Activated CD4-positive, alpha-beta T cell treated with anti-CD3 and anti-CD28 coated beads, Interleukin-2, amount 10 ng/mL, durations not matched to agents 7 days and 5 days (primary cell): ENCODE measurements around the gene LMBR1. TPM values are rescaled to one million over a fixed set of nuclear protein-coding genes. Genes with fewer than 3 reads are reported as not detected.
"Not testable (repeated sequence)": the region's sequence is repeated elsewhere in the genome, so short reads cannot be mapped to it uniquely, and the experiment has no call there.

ENCODE experiments used
- CTCF ChIA-PET: fragments of 350-600 bp; sonication (Branson Sonifier 250); formaldehyde crosslinking; loops from one replicate; lab custom pipeline; 2021; ENCODE audit warnings: antibody characterized with exemption; lab: Charles Lee
- POLR2A ChIA-PET: fragments of 350-600 bp; sonication (Branson Sonifier 250); formaldehyde crosslinking; loops from one replicate; lab custom pipeline; 2021; ENCODE audit warnings: antibody characterized with exemption; lab: Charles Lee
- DNase-seq: peaks from one replicate; pipeline ENCODE4 v3.0.0-alpha.2; 2020
- H3K27ac Mint-ChIP-seq: one replicate; pipeline ENCODE4 v1.8.0; 2021; ENCODE audit warnings: mild to moderate bottlenecking, moderate library complexity, mixed read lengths
- H3K27me3 Mint-ChIP-seq: one replicate; pipeline ENCODE4 v1.8.0; 2021; ENCODE audit warnings: mixed read lengths
- H3K36me3 Mint-ChIP-seq: one replicate; pipeline ENCODE4 v1.8.0; 2021; ENCODE audit warnings: low read depth, mixed read lengths
- H3K4me1 Mint-ChIP-seq: one replicate; pipeline ENCODE4 v1.8.0; 2021; ENCODE audit warnings: mixed read lengths
- H3K4me3 Mint-ChIP-seq: one replicate; pipeline ENCODE4 v1.8.0; 2021; ENCODE audit warnings: mild to moderate bottlenecking, moderate library complexity, mixed read lengths
- H3K9me3 Mint-ChIP-seq: one replicate; pipeline ENCODE4 v1.8.0; 2021; ENCODE audit warnings: mixed read lengths
- total RNA-seq, 2 experiments: library from RNA; stranded (reverse); gene quantifications; one replicate each; pipeline ENCODE4 v1.2.3, GENCODE V29; 2021

Gene LMBR1
- total RNA-seq, 2 experiments from 2014 or later, result 38.8 to 43.5 TPM

DNA sequence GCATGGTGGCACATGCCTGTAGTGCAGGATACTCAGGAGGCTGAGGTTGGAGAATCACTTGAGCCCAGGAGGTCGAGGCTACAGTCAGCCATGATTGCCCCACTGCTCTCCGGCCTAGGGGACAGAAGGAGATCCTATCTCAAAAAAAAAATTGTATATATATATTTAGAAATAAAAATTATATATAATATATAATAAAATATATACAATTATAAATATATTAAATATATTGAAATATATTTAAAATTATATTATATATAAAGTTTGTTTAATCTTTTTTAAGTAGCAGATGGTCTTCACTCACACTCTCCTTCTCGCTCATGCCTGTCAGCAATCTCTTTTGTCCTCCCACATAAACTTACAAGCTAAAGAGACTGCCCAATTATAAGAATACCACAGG lies 58.5 kb downstream of the LMBR1 start:
- Mint-ChIP-seq H3K27me3 (no peaks in the 10 kb centered on the region), H3K36me3 (peaks cover 10% of the 10 kb centered on the region), H3K4me3 (no peak overlapping the region), H3K9me3 (no peaks in the 10 kb centered on the region), H3K27ac (no peak overlapping the region), H3K4me1 (no peaks in the 10 kb centered on the region)
- POLR2A ChIA-PET, result no interaction called here
- CTCF ChIA-PET, result no interaction called here
- no peak for DNase-seq

DNA sequence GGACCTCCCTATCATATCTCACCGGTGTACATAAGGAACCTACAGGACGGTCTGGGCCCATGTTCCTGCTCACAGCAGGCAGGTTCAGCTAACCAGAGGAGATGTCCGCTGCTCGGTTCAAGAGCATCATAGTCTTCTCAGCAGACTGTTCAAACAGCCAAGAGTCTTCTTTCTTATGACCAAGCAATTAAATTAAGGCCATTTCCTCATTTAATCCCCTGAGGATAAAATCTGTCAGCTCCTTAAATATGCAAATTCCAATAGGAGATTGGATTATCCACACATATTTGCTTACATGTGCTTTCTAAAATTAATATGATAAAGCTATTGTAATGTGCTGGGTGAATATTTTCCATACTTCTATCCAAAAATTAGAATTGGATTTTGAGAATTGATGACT lies 59.7 kb downstream of the LMBR1 start:
- H3K4me1 Mint-ChIP-seq, result no peaks in the 10 kb centered on the region
- no peak overlapping the region for H3K4me3 Mint-ChIP-seq
- ChIA-PET POLR2A (no interaction called here), CTCF (no interaction called here)
- H3K36me3 Mint-ChIP-seq, result peaks cover 10% of the 10 kb centered on the region
- no peak for DNase-seq
- no peaks in the 10 kb centered on the region for H3K27me3 Mint-ChIP-seq
- H3K27ac Mint-ChIP-seq, result no peak overlapping the region
- no peaks in the 10 kb centered on the region for H3K9me3 Mint-ChIP-seq

DNA sequence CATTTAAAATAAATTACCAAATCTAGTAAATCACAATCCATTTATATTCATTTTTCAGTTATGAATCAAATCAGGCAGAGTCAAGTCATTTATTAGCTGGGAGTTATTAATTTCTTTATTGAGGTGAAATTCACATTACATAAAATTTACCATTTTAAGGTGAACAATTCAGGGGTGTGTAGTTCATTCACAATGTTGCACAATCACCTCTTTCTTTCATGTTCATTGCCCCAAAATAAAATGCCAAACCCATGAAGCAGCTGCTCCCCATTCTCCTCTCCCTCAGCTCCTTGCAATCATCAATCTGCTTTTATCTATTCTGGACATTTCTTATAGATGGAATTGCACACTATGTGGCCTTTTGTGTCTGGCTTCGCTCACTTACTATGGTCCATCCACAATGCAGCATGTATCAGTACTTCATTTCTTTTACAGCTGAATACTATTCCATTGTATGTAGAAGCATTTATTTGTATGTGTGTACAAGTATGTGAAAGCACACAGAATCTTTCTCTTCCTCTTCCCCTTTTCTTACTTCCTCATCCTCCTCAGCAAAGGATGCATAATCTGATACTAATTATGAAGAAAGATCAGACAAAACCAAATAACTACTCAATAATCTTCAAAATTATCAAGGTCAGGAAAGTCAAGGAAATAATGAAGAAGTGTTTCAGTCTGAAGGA lies 60.6 kb downstream of the LMBR1 start:
- H3K9me3 Mint-ChIP-seq, result no peaks in the 10 kb centered on the region
- peaks cover 10% of the 10 kb centered on the region for H3K36me3 Mint-ChIP-seq
- no peaks in the 10 kb centered on the region for H3K27me3 Mint-ChIP-seq
- H3K4me3 Mint-ChIP-seq, result no peak overlapping the region
- ChIA-PET CTCF (interaction anchor here (0.7 kb wide), 1 partner anchor 32 kb away, joined by 3 read pairs; no protein-coding TSS in a partner anchor), POLR2A (no interaction called here)
- H3K4me1 Mint-ChIP-seq, result no peaks in the 10 kb centered on the region
- H3K27ac Mint-ChIP-seq, result no peak overlapping the region
- no peak for DNase-seq

DNA sequence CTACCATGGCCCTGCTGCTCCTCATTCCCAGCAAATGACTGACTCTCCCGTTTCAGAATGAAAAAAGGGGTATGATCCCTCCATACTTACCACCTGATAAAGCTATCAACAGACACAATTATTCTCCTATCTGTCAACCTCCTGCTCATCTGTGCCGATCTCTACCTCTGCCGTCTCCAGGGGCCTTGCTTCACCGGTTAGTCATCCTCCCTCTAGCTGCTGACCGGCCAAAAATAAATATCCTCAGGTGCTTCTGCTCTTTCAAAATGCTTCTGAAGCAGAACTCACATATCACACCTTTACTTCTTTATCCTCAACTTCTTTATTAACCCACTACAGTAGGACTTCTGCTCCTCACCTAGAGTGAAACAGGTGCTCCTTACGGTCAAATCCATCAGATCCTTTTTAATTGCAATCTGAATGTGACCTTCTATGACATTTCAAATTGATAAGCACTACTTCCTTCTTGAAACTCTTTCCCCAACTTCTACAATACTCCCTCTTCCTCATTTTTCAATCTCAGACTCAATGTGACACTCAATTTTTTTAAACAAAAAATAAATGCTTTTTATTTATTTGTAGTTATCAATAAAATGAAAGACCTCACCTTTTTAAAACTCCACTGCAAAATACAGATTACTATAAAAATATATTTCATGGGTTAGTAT lies 63.2 kb downstream of the LMBR1 start:
- peaks cover 7% of the 10 kb centered on the region for H3K36me3 Mint-ChIP-seq
- ChIA-PET POLR2A (no interaction called here), CTCF (no interaction called here)
- no peaks in the 10 kb centered on the region for H3K9me3 Mint-ChIP-seq
- no peak overlapping the region for H3K27ac Mint-ChIP-seq
- DNase-seq, result no peak
- H3K4me1 Mint-ChIP-seq, result no peaks in the 10 kb centered on the region
- H3K4me3 Mint-ChIP-seq, result no peak overlapping the region
- no peaks in the 10 kb centered on the region for H3K27me3 Mint-ChIP-seq

DNA sequence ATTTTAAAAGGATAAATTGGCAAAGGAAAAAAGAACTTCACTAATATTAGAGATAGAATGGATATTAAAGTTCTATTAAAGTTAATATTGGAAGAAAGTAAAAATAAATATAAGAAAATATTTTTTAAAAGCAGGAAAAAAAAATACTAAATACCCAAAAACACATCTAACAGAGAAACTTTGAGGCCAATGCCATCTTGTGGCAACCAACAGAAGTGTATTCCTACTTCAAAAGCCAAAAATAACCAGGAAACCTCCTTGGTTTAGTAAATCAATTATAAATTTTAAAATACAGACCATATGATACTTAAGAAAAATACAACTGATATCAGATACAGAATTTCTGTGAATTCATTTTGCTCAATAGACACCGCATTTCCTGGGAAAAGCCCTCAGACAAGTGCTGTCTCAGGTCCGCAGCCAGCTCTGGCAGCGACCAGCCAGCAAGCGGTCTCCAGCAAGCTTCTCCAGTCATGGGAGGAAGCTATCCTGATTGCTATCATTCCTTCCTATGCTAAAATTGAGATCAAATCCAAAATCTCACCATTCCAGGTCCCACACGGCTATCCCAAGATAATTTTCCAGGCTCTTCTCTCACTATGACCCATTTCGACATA lies 65.3 kb downstream of the LMBR1 start:
- no peak overlapping the region for H3K4me3 Mint-ChIP-seq
- POLR2A ChIA-PET, result no interaction called here
- CTCF ChIA-PET, result interaction anchor here (0.6 kb wide), 1 partner anchor 45 kb away, joined by 3 read pairs; no protein-coding TSS in a partner anchor
- peak; percentile 7 for DNase-seq
- peaks cover 5% of the 10 kb centered on the region for H3K36me3 Mint-ChIP-seq
- H3K27me3 Mint-ChIP-seq, result no peaks in the 10 kb centered on the region
- no peaks in the 10 kb centered on the region for H3K4me1 Mint-ChIP-seq
- no peak overlapping the region for H3K27ac Mint-ChIP-seq
- H3K9me3 Mint-ChIP-seq, result no peaks in the 10 kb centered on the region

DNA sequence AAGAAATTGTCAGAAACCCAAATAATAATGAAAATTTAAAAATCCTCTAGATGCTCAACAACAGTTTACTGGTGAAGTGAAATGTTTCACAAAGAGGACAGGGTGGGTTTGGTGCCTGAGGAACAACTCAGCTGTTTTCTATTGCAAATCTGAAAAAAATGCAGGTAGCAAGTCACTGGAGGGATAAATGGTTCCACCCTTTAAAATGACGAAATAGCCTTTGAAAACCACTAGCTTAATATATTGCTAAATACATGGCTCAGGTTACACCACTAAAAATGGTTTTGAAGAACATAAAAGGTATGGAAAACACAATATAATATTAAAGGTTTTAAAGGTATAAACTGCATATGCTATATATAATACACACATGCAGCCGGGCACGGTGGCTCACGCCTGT lies 69.5 kb downstream of the LMBR1 start:
- H3K36me3 Mint-ChIP-seq, result peaks cover 3% of the 10 kb centered on the region
- no peaks in the 10 kb centered on the region for H3K27me3 Mint-ChIP-seq
- no peaks in the 10 kb centered on the region for H3K9me3 Mint-ChIP-seq
- ChIA-PET CTCF (no interaction called here), POLR2A (no interaction called here)
- no peak overlapping the region for H3K4me3 Mint-ChIP-seq
- H3K27ac Mint-ChIP-seq, result no peak overlapping the region
- DNase-seq, result no peak
- H3K4me1 Mint-ChIP-seq, result peaks cover 2% of the 10 kb centered on the region

DNA sequence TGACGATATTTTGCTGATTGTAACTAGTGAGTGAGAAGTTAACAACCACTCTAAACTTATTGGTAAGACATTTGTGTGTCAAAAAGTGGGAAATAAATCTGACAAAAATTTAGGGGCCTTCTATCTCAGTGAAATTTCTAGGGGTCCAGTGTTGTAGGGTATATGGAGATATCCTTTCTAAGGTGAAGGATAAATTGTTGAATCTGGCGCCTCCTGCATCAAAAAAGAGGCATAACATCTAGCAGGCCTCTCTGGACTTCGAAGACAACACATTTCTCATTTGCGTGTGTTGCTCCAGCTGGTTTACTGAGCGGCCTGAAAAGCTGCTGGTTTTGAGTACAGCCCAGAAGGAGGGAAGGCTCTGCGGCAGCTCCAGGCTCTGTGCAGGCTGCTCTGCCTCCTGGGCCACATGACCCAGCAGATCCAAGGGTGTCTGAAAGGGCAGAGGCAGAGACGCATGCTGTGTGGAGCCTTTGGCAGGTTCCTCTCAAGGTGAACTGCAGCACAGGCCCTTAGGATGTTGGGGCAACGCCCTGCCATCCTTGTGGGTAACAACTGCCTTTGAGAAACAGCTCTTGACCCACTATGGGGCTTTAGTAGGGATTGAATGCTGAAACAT lies 72.4 kb downstream of the LMBR1 start:
- peaks cover 3% of the 10 kb centered on the region for H3K36me3 Mint-ChIP-seq
- H3K9me3 Mint-ChIP-seq, result no peaks in the 10 kb centered on the region
- ChIA-PET CTCF (interaction anchor here (0.6 kb wide), 1 partner anchor 867 kb away, joined by 3 read pairs; no protein-coding TSS in a partner anchor), POLR2A (no interaction called here)
- H3K4me1 Mint-ChIP-seq, result peaks cover 2% of the 10 kb centered on the region
- no peaks in the 10 kb centered on the region for H3K27me3 Mint-ChIP-seq
- H3K4me3 Mint-ChIP-seq, result no peak overlapping the region
- DNase-seq, result no peak
- H3K27ac Mint-ChIP-seq, result no peak overlapping the region

DNA sequence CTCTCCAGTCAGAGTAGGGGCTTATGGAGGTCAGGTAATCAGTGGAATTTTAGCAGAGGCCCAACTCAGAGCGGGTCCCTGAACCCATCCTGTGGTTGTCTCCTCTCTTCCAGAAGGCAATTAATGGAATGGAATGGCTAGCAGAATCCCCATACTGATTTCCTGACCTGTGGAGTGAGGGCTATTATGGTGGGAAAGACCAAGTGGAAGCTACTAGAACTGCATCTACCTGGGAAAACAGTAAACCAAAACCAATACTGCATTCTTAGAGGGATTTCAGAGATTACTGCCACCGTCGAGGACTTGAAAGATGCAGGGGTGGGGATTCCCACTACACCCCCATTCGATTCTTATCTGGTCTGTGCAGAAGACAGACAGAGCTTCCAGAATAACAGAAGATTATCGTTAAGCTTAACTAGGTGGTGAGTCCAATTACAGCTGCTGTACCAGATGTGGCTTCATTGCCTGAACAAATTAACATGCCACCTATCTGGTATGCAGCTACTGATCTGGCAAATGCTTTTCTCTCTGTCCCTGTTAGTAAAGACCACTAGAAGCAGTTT lies 73.2 kb downstream of the LMBR1 start:
- Mint-ChIP-seq H3K27me3 (no peaks in the 10 kb centered on the region), H3K36me3 (peaks cover 3% of the 10 kb centered on the region), H3K4me3 (no peak overlapping the region), H3K4me1 (peaks cover 2% of the 10 kb centered on the region), H3K27ac (no peak overlapping the region), H3K9me3 (no peaks in the 10 kb centered on the region)
- ChIA-PET POLR2A (no interaction called here), CTCF (no interaction called here)
- no peak for DNase-seq

DNA sequence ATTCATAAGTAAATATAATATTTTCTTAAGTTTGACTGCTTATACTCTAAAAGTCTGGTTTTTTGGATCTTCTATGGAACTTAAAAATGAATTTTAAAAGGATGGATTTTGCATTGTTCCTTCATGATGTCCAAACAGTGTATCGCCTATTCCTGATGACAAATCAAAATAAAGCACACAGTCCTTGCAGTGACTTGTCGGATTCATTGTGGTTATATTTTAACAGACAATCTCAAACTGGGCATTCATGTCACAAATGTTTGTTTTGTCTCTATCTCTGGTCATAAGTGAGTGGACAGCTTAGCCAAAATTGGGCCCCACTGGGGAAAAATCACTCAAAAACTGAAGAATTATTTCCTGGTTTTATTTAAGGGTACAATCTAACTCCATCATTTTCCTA lies 74.8 kb downstream of the LMBR1 start:
- H3K4me3 Mint-ChIP-seq, result no peak overlapping the region
- POLR2A ChIA-PET, result no interaction called here
- peaks cover 2% of the 10 kb centered on the region for H3K4me1 Mint-ChIP-seq
- CTCF ChIA-PET, result no interaction called here
- H3K27me3 Mint-ChIP-seq, result no peaks in the 10 kb centered on the region
- peaks cover 3% of the 10 kb centered on the region for H3K36me3 Mint-ChIP-seq
- no peak for DNase-seq
- no peak overlapping the region for H3K27ac Mint-ChIP-seq
- no peaks in the 10 kb centered on the region for H3K9me3 Mint-ChIP-seq

DNA sequence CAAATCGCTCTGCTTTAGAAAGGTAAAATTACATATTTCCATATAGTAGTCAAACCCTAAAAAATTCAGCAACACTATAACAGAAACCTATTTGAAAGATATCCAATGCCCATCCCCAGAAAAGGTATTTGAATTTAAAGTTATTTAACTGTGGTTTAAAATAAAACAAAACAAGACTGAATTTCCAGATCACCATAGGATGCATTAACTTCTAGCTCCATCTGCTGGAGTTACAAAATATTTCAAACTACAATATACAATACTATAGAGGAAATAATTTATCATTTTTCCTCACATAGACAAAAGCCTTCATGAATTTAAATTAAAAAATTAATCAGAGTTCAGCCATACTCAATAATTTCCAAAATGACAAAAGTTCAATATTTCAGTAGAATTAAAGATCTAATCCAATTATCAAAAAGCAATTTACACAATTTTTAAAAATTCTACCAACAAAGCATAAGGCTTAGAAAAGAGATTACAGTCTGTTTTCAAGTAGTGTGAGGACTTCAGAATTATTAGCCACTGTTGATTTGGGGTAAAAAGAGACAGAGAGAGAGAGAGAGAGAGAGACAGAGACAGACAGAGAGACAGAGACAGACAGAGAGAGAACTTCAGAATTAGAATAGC lies 75.9 kb downstream of the LMBR1 start:
- no peaks in the 10 kb centered on the region for H3K4me1 Mint-ChIP-seq
- no peak overlapping the region for H3K4me3 Mint-ChIP-seq
- POLR2A ChIA-PET, result no interaction called here
- H3K36me3 Mint-ChIP-seq, result peaks cover 3% of the 10 kb centered on the region
- H3K9me3 Mint-ChIP-seq, result no peaks in the 10 kb centered on the region
- H3K27me3 Mint-ChIP-seq, result no peaks in the 10 kb centered on the region
- H3K27ac Mint-ChIP-seq, result no peak overlapping the region
- no peak for DNase-seq
- CTCF ChIA-PET, result interaction anchor here (0.8 to 1.0 kb wide), 2 partner anchors 169 to 214 kb away, joined by 3 read pairs; no protein-coding TSS in a partner anchor

DNA sequence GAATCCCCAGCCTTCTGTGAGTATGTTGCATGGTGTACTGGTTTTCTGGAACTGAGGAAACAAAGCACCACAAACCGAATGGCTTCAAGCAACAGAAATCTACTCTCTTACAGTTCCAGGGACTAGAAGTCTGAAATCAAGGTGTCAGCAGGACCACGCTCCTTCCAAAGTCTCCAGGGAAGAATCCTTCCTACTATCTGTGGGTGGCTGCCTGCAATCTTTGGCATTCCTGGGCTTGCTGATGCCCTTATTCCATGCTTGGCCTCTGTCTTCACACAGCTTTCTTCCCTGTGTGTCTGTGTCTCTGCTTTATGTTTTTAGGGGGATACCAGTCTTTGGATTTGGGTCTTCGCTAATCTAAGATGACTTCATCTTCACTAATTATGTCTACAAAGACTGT lies 81.3 kb downstream of the LMBR1 start:
- no peak overlapping the region for H3K4me3 Mint-ChIP-seq
- no peaks in the 10 kb centered on the region for H3K27me3 Mint-ChIP-seq
- ChIA-PET POLR2A (no interaction called here), CTCF (no interaction called here)
- H3K4me1 Mint-ChIP-seq, result peaks cover 4% of the 10 kb centered on the region
- peaks cover 3% of the 10 kb centered on the region for H3K36me3 Mint-ChIP-seq
- DNase-seq, result no peak
- H3K27ac Mint-ChIP-seq, result no peak overlapping the region
- H3K9me3 Mint-ChIP-seq, result no peaks in the 10 kb centered on the region

DNA sequence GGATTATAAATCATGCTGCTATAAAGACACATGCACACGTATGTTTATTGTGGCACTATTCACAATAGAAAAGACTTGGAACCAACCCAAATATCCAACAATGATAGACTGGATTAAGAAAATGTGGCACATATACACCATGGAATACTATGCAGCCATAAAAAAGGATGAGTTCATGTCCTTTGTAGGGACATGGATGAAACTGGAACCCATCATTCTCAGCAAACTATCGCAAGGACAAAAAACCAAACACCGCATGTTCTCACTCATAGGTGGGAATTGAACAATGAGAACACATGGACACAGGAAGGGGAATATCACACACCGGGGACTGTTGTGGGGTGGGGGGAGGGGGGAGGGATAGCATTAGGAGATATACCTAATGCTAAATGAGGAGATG lies 89.3 kb downstream of the LMBR1 start:
- H3K4me3 Mint-ChIP-seq, DNase-seq, H3K9me3 Mint-ChIP-seq, CTCF ChIA-PET, H3K4me1 Mint-ChIP-seq, H3K27me3 Mint-ChIP-seq, H3K27ac Mint-ChIP-seq, POLR2A ChIA-PET, H3K36me3 Mint-ChIP-seq: not testable (repeated sequence)
